HUES48 (cell line): Measurements from ENCODE around the gene FAM13B.
"Not testable (repeated sequence)": the region's sequence is repeated elsewhere in the genome, so short reads cannot be mapped to it uniquely, and the experiment has no call there.

ENCODE experiments used
- H3K27ac ChIP-seq: one replicate; pipeline ENCODE4 v1.7.0; 2013; ENCODE audit warnings: low read depth, low read length, inconsistent platforms
- H3K27me3 ChIP-seq: 2 replicates; pipeline ENCODE4 v1.6.1; 2013; ENCODE audit warnings: mild to moderate bottlenecking, low read length; ENCODE audit not compliant: control insufficient read depth, insufficient read depth
- H3K36me3 ChIP-seq: 2 replicates; pipeline ENCODE4 v1.6.1; 2013; ENCODE audit warnings: low read length; ENCODE audit not compliant: control insufficient read depth, insufficient read depth
- H3K4me1 ChIP-seq: 2 replicates; pipeline ENCODE4 v1.6.1; 2013; ENCODE audit warnings: mild to moderate bottlenecking, low read length; ENCODE audit not compliant: control insufficient read depth, insufficient read depth
- H3K4me3 ChIP-seq: 2 replicates; pipeline ENCODE4 v1.5.1; 2013; ENCODE audit warnings: mild to moderate bottlenecking, low read depth, low read length
- H3K9ac ChIP-seq: 2 replicates; pipeline ENCODE4 v1.6.1; 2013; ENCODE audit warnings: mild to moderate bottlenecking, low read depth, low read length, moderate library complexity
- H3K9me3 ChIP-seq: 2 replicates; pipeline ENCODE4 v1.6.1; 2013; ENCODE audit warnings: low read length; ENCODE audit not compliant: control insufficient read depth, insufficient read depth

FAM13B gene

GRCh38 chr5:138032572-138033385 lies at the start of gene FAM13B:
TSS of gene FAM13B (minus strand) at chr5:138033079. CDS start at chr5:138019111, 13,968 bp downstream.
- peaks cover 4% of the 10 kb centered on the region; the same call in 1 of the 2 replicates for H3K36me3 ChIP-seq
- peak within 1 kb of the TSS; percentile 100 for H3K27ac ChIP-seq
- H3K27me3 ChIP-seq: no peaks in the 10 kb centered on the region
- H3K4me3 ChIP-seq: peak within 1 kb of the TSS; percentile 90
- peaks cover 11% of the 10 kb centered on the region for H3K4me1 ChIP-seq
- peak within 1 kb of the TSS; percentile 96 for H3K9ac ChIP-seq
- H3K9me3 ChIP-seq: no peaks in the 10 kb centered on the region

GRCh38 chr5:138082033-138082432 lies 49.2 kb upstream of the FAM13B start:
- Histone ChIP-seq H3K9me3 (no peaks in the 10 kb centered on the region), H3K27me3 (peaks cover 3% of the 10 kb centered on the region; the same call in 1 of the 2 replicates), H3K36me3 (no peaks in the 10 kb centered on the region), H3K9ac (no peak overlapping the region), H3K4me1 (peaks cover 26% of the 10 kb centered on the region), H3K4me3 (no peak overlapping the region), H3K27ac (no peak overlapping the region)

- H3K9ac ChIP-seq: no peak overlapping the region
- peak overlapping the region; percentile 5 for H3K27ac ChIP-seq
- no peaks in the 10 kb centered on the region for H3K9me3 ChIP-seq
Measured at GRCh38 chr5:138078006-138078643, 45.2 kb upstream of the FAM13B start.

GRCh38 chr5:138077064-138077696 lies 44.3 kb upstream of the FAM13B start:
- H3K9me3 ChIP-seq: no peaks in the 10 kb centered on the region
- peaks cover 3% of the 10 kb centered on the region; the same call in 1 of the 2 replicates for H3K27me3 ChIP-seq
- no peak overlapping the region for H3K9ac ChIP-seq
- H3K4me3 ChIP-seq: no peak overlapping the region
- no peaks in the 10 kb centered on the region for H3K36me3 ChIP-seq
- peak overlapping the region; percentile 5 for H3K27ac ChIP-seq
- H3K4me1 ChIP-seq: peaks cover 15% of the 10 kb centered on the region

More at GRCh38 chr5:138078006-138078643, 45.2 kb upstream of the FAM13B start:
- peaks cover 15% of the 10 kb centered on the region for H3K4me1 ChIP-seq
- no peaks in the 10 kb centered on the region for H3K36me3 ChIP-seq
- H3K4me3 ChIP-seq: no peak overlapping the region
- peaks cover 3% of the 10 kb centered on the region; the same call in 1 of the 2 replicates for H3K27me3 ChIP-seq

- H3K27ac ChIP-seq, H3K4me1 ChIP-seq, H3K9ac ChIP-seq, H3K36me3 ChIP-seq, H3K4me3 ChIP-seq, H3K27me3 ChIP-seq, H3K9me3 ChIP-seq: not testable (repeated sequence)
Measured at GRCh38 chr5:138070026-138070425, 37.1 kb upstream of the FAM13B start.

- Histone ChIP-seq H3K9me3 (no peaks in the 10 kb centered on the region), H3K4me3 (no peak overlapping the region), H3K4me1 (no peaks in the 10 kb centered on the region), H3K27me3 (no peaks in the 10 kb centered on the region), H3K27ac (no peak overlapping the region), H3K36me3 (no peaks in the 10 kb centered on the region), H3K9ac (no peak overlapping the region)
Measured at GRCh38 chr5:138068742-138069600, 36.1 kb upstream of the FAM13B start.

- no peaks in the 10 kb centered on the region for H3K4me1 ChIP-seq
- no peak overlapping the region for H3K9ac ChIP-seq
- no peaks in the 10 kb centered on the region for H3K27me3 ChIP-seq
- H3K36me3 ChIP-seq: no peaks in the 10 kb centered on the region
- no peak overlapping the region for H3K27ac ChIP-seq
- H3K9me3 ChIP-seq: no peaks in the 10 kb centered on the region
- H3K4me3 ChIP-seq: no peak overlapping the region
Measured at GRCh38 chr5:138067945-138068344, 35.1 kb upstream of the FAM13B start.

- Histone ChIP-seq H3K27me3 (no peaks in the 10 kb centered on the region), H3K9me3 (no peaks in the 10 kb centered on the region), H3K9ac (no peak overlapping the region), H3K4me3 (no peak overlapping the region), H3K36me3 (no peaks in the 10 kb centered on the region), H3K4me1 (no peaks in the 10 kb centered on the region), H3K27ac (no peak overlapping the region)
Measured at GRCh38 chr5:138065102-138065501, 32.2 kb upstream of the FAM13B start.

- no peaks in the 10 kb centered on the region for H3K27me3 ChIP-seq
Measured at GRCh38 chr5:138064526-138064925, 31.6 kb upstream of the FAM13B start.

GRCh38 chr5:138054847-138055558 lies 22.1 kb upstream of the FAM13B start:
- H3K27me3 ChIP-seq: no peaks in the 10 kb centered on the region
- peak overlapping the region; percentile 31; the same call in 1 of the 2 replicates for H3K4me3 ChIP-seq
- H3K36me3 ChIP-seq: no peaks in the 10 kb centered on the region
- H3K9me3 ChIP-seq: no peaks in the 10 kb centered on the region
- no peak overlapping the region for H3K9ac ChIP-seq
- peak overlapping the region; percentile 1 for H3K27ac ChIP-seq
- no peaks in the 10 kb centered on the region for H3K4me1 ChIP-seq

More at GRCh38 chr5:138064526-138064925, 31.6 kb upstream of the FAM13B start:
- Histone ChIP-seq H3K27ac (no peak overlapping the region), H3K4me1 (no peaks in the 10 kb centered on the region), H3K36me3 (no peaks in the 10 kb centered on the region), H3K9ac (no peak overlapping the region), H3K9me3 (no peaks in the 10 kb centered on the region), H3K4me3 (no peak overlapping the region)
